WI38 (cell line): ENCODE data around the gene GP9.
"Not testable (repeated sequence)": the region's sequence is repeated elsewhere in the genome, so short reads cannot be mapped to it uniquely, and the experiment has no call there.

Source experiments
- H3K4me3 ChIP-seq: 2 replicates; pipeline ENCODE4 v1.5.1; 2011; ENCODE audit warnings: low read depth, mild to moderate bottlenecking, control low read depth, low read length
- TF ChIP-seq, protein P1 (sequence below): IDR thresholded peaks from 2 replicates; pipeline ENCODE4 v1.5.1; 2012; ENCODE audit warnings: low read depth, mild to moderate bottlenecking, control low read depth, low read length

Gene GP9

DNA sequence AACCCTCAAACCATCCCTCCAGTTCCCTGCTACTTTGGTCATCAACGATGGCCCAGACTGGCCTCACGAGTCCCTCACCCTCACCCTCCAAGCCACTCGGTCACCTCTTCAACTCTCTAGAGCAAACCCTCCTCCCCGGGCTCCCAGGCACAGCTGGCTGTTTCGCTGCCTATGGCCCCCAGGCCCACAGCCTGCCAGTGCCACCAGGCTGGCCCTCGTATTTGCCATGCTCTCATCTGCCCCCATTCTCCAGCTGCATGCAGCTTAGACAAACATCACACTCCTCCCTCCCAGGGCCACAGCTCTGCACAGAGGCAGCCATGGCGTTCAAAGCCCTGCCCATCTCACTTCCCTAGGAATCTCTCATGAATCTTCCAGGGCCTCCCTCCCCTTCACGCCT, 47.2 kb downstream of the GP9 start:
- H3K4me3 ChIP-seq = no peak overlapping the region
- TF ChIP-seq, protein P1, sequence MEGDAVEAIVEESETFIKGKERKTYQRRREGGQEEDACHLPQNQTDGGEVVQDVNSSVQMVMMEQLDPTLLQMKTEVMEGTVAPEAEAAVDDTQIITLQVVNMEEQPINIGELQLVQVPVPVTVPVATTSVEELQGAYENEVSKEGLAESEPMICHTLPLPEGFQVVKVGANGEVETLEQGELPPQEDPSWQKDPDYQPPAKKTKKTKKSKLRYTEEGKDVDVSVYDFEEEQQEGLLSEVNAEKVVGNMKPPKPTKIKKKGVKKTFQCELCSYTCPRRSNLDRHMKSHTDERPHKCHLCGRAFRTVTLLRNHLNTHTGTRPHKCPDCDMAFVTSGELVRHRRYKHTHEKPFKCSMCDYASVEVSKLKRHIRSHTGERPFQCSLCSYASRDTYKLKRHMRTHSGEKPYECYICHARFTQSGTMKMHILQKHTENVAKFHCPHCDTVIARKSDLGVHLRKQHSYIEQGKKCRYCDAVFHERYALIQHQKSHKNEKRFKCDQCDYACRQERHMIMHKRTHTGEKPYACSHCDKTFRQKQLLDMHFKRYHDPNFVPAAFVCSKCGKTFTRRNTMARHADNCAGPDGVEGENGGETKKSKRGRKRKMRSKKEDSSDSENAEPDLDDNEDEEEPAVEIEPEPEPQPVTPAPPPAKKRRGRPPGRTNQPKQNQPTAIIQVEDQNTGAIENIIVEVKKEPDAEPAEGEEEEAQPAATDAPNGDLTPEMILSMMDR = no peak

- H3K4me3 ChIP-seq = not testable (repeated sequence)
Measured at GRCh38 chr3:129111076-129111780, 50.6 kb downstream of the GP9 start.
